Dendritic cell treated with granulocyte-macrophage colony-stimulating factor and Interleukin-4, amounts not matched to agents 40 ng/mL and 50 ng/mL, for 4 days (primary cell): ENCODE measurements around the gene PHLDA3.

ENCODE experiments used
- H3K27ac Mint-ChIP-seq: one replicate; pipeline ENCODE4 v1.8.0; 2022; ENCODE audit warnings: mild to moderate bottlenecking, mixed read lengths
- H3K27me3 Mint-ChIP-seq: one replicate; pipeline ENCODE4 v1.8.0; 2022; ENCODE audit warnings: mild to moderate bottlenecking, mixed read lengths
- H3K36me3 Mint-ChIP-seq: one replicate; pipeline ENCODE4 v1.8.0; 2022; ENCODE audit warnings: low read depth, mixed read lengths
- H3K4me1 Mint-ChIP-seq: one replicate; pipeline ENCODE4 v1.8.0; 2022; ENCODE audit warnings: low read depth, mixed read lengths
- H3K4me3 Mint-ChIP-seq: one replicate; pipeline ENCODE4 v1.8.0; 2022; ENCODE audit warnings: mild to moderate bottlenecking, moderate library complexity, mixed read lengths
- H3K9me3 Mint-ChIP-seq: one replicate; pipeline ENCODE4 v1.8.0; 2022; ENCODE audit warnings: mixed read lengths
- intact Hi-C: fragments of 100-400 bp; cut with micrococcal nuclease; formaldehyde crosslinking; loops from one replicate; pipeline ENCODE4 v1.15.0; 2022

PHLDA3 gene

DNA sequence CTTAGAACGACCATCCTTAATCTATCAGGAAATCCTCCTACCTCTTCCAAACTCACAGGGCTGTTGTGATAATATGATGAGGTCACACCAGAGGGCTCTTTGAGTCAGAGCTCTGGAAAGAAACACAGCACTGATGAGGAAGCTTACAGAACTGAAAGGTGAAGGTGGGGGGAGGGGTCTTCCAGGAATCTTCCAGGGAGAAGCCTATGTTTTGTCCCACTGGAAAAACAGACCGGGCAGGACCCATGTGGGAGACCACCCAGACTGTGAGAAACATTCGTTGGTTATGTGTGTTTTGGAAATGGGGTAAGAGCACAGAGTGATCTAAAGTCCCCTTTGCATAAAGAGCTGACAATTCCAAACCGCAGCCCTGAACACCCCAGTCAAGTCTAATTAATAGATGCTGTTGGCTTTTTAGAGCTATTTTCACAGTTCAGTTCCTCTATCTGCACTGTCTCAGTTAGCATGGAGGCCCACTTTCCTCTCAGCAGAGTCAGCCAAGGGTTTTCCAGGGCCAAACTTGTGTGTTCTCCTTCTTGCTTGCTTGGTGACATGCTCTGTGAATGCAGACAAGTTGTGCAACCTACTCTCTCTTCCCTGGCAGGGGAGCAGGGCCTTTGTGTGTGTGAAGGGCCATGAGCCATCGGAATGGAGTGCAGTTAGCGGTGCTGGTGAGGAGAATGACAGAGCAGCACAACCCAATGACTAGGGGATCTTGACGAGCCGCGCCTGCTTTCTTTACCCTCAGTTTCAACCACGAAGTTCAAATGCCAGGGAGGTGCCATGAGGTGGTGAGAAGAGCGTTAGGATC, 12.3 kb downstream of the PHLDA3 start:
- Mint-ChIP-seq H3K27ac (peak overlapping the region; percentile 12), H3K4me3 (no peak overlapping the region), H3K4me1 (peaks cover 51% of the 10 kb centered on the region), H3K9me3 (no peaks in the 10 kb centered on the region), H3K27me3 (peaks cover 8% of the 10 kb centered on the region), H3K36me3 (no peaks in the 10 kb centered on the region)
- intact Hi-C loops = no loop called here

DNA sequence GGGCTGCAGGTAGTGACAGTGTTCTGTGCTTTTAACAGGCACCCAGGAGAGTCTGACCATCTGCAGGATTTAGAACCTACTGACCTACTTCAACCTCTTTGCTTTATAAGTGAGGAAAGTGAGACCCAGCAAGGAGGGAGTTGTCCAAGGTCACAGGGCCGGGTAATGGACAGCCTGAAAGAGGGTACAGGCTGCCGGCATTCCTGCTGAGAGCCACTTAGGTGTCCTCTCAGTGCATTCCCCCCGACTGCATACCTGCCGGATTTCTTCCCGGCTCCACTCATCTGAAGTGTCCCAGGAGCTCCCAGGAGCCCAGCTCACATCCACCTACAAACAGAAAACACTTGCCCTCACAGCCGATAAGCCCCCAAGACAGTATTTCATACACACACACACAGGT, 13.9 kb downstream of the PHLDA3 start:
- Mint-ChIP-seq H3K27me3 (peaks cover 10% of the 10 kb centered on the region), H3K4me3 (no peak overlapping the region), H3K9me3 (no peaks in the 10 kb centered on the region), H3K27ac (no peak overlapping the region), H3K4me1 (peaks cover 58% of the 10 kb centered on the region), H3K36me3 (no peaks in the 10 kb centered on the region)
- intact Hi-C loops = no loop called here

DNA sequence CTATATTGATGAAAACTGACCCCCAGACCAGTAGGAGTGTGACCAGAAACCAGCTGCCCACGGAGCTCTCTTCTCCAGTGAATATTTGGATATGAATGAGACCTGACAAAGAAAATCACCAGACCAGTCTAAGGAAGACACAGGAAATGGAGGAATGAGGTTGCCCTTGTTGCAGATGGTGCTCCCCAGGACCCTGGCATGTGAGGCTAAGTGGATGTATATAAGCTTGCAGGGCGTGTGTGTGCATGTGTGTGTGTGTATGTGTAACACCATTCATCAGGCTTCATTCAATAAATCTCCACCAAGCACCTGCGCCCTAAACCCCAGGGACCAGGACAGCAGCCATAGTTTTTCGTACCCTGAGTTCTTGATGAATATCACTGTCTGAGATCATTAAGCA, 14.4 kb downstream of the PHLDA3 start:
- H3K36me3 Mint-ChIP-seq = no peaks in the 10 kb centered on the region
- H3K4me1 Mint-ChIP-seq = peaks cover 63% of the 10 kb centered on the region
- no peaks in the 10 kb centered on the region for H3K9me3 Mint-ChIP-seq
- H3K27ac Mint-ChIP-seq = no peak overlapping the region
- peaks cover 10% of the 10 kb centered on the region for H3K27me3 Mint-ChIP-seq
- H3K4me3 Mint-ChIP-seq = no peak overlapping the region
- intact Hi-C loops = no loop called here

DNA sequence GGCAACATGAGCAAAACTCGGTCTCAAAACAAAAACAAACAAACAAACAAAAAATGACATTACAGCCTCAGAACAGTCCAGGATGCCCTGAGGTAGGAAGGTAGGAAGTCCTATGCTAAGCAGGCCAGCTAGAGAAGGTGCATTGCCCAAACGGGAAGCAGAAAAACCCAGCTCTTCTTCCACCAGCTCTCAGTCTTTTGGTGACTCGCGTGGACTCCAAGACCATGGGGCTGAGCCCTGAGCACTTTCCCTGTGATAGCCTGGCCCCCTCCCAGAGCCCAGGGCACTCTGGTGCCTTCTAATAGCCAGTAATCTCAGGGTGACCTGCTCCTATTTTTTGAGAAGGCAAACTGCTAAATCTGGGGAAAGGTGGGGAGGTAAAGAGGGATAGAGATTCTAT, 16.1 kb downstream of the PHLDA3 start:
- Mint-ChIP-seq H3K4me3 (no peak overlapping the region), H3K27me3 (peaks cover 12% of the 10 kb centered on the region)

DNA sequence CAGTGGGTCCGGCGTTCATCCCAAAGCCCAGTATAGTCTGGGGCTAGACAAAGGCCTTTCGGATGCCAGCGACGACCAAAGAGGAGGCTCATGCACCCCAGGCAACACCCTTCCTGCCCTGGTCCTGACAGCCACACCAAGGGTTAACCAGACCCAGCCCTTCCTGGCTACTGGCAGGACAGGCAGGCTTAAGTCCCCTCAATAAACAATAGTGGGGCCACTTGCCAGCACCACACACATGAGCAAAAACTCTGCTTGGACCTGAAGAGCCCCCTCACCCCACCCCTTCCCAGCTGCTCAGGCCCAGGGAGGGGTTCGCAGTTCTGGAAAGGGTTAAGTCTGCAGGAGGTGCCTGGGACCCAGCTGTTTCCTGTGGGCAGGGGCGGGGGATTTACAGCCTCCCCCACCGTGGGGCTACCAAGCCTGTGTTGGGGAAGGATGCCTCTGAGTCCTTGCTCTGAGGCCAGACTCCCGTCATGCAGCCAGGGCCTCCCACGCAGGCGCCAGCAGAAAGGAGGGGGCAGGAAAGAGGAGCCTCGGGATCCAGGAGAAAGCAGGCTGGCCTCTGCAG, 18.2 kb downstream of the PHLDA3 start:
- H3K9me3 Mint-ChIP-seq = no peaks in the 10 kb centered on the region
- peak overlapping the region; percentile 8 for H3K4me3 Mint-ChIP-seq
- no peaks in the 10 kb centered on the region for H3K36me3 Mint-ChIP-seq
- peaks cover 51% of the 10 kb centered on the region for H3K4me1 Mint-ChIP-seq
- peaks cover 12% of the 10 kb centered on the region for H3K27me3 Mint-ChIP-seq
- intact Hi-C loops = no loop called here
- H3K27ac Mint-ChIP-seq = peak overlapping the region; percentile 22

More for the DNA sequence above, 16.1 kb downstream of the PHLDA3 start:
- Mint-ChIP-seq H3K36me3 (no peaks in the 10 kb centered on the region), H3K4me1 (peaks cover 65% of the 10 kb centered on the region), H3K9me3 (no peaks in the 10 kb centered on the region), H3K27ac (no peak overlapping the region)
- intact Hi-C loops = no loop called here

DNA sequence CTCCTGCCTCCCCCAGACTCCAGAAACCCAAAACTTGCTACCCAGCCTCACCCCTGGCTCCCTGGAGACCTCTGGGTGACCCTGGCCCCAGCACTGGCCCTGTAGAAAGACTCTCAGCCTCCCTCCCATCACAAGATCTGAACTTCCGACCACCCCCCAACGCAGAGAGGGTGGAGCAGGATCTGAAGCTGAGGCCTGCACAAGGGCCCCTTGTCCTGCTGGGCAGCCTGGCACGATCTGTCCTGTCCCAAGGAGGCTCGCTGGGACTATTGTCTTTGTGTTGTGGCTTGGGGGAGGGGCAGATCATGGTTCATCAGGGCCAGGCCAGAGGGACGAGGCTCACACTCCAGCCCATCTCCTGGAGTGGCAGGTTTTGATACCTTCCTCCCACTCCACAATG, 20.0 kb downstream of the PHLDA3 start:
- intact Hi-C loops = loop anchor here (1.0 kb wide), 2 partner anchors 31 to 64 kb away; no protein-coding TSS in a partner anchor
- H3K36me3 Mint-ChIP-seq = no peaks in the 10 kb centered on the region
- no peak overlapping the region for H3K27ac Mint-ChIP-seq
- H3K4me3 Mint-ChIP-seq = no peak overlapping the region
- peaks cover 9% of the 10 kb centered on the region for H3K27me3 Mint-ChIP-seq
- peaks cover 40% of the 10 kb centered on the region for H3K4me1 Mint-ChIP-seq
- H3K9me3 Mint-ChIP-seq = no peaks in the 10 kb centered on the region

DNA sequence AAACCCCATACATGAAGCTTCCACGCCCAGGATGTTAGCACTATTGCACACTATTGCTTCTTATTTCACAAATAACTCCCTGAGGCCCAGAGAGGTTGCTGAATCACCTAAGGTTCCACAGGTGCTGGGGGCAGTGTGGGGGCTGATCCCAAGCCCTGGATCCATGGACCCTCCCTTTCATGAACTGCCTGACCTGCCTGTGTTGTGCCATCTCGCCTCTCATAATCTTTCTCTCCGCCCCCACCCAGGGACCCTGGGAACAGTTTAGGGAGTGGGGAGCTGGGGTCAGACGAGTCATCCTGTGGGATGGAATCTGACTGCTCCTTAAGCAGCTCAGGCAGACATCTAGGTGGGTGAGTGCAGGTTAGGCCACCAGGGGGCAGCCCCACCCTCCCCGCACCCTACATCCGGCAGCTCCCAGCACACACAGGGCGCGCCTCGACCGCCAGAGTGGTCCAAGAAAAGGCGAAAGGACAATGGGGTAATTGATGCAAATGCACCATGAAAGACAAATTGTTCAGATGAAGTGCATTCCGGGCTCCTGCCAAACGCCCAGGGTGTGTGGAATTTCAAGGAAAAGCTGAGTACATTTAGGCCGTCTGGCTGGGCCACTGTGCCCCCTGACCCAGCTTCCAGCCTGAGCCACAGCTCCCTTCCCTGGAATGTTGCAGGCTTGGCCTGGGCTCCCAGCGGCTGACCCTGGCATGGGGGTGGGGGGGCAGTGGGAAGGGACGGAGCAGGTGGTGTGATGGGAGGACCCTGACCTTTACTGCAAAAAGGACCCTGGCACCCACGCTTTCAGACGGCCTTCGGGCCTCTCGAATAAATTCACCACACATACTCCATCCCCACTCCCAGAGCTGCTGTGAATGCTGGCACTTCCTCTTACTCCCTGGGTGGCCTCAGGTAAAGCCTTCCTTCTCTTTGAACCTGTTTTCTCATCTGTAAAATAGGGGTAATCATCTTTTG, 20.8 kb downstream of the PHLDA3 start:
- Mint-ChIP-seq H3K4me3 (no peak overlapping the region), H3K27ac (no peak overlapping the region), H3K9me3 (no peaks in the 10 kb centered on the region), H3K36me3 (no peaks in the 10 kb centered on the region), H3K4me1 (peaks cover 35% of the 10 kb centered on the region), H3K27me3 (peaks cover 11% of the 10 kb centered on the region)
- intact Hi-C loops = loop anchor here (1.0 kb wide), 2 partner anchors 32 to 65 kb away; no protein-coding TSS in a partner anchor

DNA sequence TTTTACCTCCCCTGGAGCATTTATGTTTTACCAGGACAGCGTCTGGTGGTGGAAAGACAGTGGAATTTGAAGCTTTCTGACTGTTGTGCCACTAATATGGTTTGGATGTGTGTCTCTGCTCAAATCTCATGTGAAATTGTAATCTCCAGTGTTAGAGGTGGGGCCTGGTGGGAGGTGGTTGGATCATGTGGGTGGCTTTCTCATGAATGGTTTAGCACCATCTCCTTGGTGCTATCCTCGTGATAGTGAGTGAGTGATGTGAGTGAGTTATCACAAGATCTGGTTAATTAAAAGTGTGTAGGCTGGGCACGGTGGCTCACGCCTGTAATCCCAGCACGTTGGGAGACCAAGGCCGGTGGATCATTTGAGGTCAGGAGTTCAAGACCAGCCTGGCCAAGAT, 23.7 kb downstream of the PHLDA3 start:
- no peaks in the 10 kb centered on the region for H3K36me3 Mint-ChIP-seq
- H3K27ac Mint-ChIP-seq = no peak overlapping the region
- H3K9me3 Mint-ChIP-seq = no peaks in the 10 kb centered on the region
- H3K27me3 Mint-ChIP-seq = peaks cover 9% of the 10 kb centered on the region
- intact Hi-C loops = no loop called here
- H3K4me1 Mint-ChIP-seq = peaks cover 17% of the 10 kb centered on the region
- no peak overlapping the region for H3K4me3 Mint-ChIP-seq

DNA sequence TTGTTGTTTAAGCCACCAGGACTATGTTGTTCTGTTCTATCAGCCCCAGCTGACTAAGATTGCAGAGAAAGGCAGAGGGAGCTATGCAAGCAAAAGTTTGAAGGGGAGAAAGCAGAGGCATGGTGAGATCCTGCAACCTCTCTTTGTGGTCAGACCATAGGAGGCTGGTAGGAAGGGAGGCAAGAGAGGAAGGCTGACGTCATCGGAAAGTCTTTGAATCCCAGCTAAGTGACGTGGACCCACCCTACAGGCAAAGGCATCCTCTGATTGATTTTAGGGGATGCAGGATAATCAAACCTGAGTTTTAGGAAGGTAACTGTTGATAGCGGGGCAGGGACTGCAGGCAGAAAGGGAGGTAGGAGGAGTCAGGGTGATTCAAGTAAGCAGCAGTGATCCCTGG, 24.2 kb downstream of the PHLDA3 start:
- Mint-ChIP-seq H3K27ac (no peak overlapping the region), H3K4me1 (peaks cover 13% of the 10 kb centered on the region), H3K27me3 (peaks cover 9% of the 10 kb centered on the region), H3K36me3 (no peaks in the 10 kb centered on the region), H3K4me3 (no peak overlapping the region), H3K9me3 (no peaks in the 10 kb centered on the region)
- intact Hi-C loops = no loop called here

DNA sequence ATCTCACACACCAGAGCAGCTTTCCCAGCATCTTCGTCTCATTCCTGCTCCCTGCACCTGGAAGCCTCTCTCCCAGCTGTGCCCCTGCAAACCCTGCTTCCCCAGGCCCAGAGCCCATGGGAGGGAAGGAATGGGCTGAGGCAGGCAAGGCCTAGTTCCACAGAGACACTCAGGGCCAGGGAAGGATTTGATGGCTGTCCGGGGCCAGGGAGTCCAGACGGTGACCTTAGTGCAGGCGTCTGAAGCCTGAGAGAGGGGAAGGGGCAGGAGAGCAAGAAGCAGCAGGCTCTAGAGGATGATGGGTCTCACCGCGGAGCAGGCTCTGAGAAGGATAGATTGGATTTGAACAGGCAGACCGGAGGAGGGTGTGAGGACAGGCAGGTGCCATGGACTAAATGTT, 25.2 kb downstream of the PHLDA3 start:
- H3K4me1 Mint-ChIP-seq = peaks cover 12% of the 10 kb centered on the region
- H3K27me3 Mint-ChIP-seq = peaks cover 9% of the 10 kb centered on the region
- intact Hi-C loops = no loop called here
- no peaks in the 10 kb centered on the region for H3K36me3 Mint-ChIP-seq
- no peaks in the 10 kb centered on the region for H3K9me3 Mint-ChIP-seq
- H3K4me3 Mint-ChIP-seq = no peak overlapping the region
- no peak overlapping the region for H3K27ac Mint-ChIP-seq

DNA sequence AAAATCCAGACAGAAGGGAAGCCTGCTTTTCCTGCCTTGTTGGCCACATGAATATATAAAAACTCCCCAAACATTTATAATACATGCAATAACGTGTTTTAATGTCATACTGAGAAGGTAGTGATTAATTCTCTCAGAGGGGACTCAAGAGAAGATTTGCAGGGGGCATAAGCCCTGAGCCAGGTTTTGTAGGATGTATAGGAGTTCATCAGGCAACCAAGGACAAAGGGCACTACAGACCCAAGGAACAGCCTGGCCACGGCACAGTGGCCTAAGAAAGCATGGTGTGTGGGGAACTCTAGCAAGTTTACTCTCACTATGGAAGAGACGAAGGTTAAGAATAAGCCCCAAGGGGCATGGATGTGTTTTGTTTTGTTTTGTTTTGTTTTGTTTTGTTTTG, 32.0 kb downstream of the PHLDA3 start:
- H3K4me3 Mint-ChIP-seq = no peak overlapping the region
- H3K9me3 Mint-ChIP-seq = no peaks in the 10 kb centered on the region
- intact Hi-C loops = no loop called here
- H3K36me3 Mint-ChIP-seq = no peaks in the 10 kb centered on the region
- H3K27ac Mint-ChIP-seq = no peak overlapping the region
- H3K4me1 Mint-ChIP-seq = peaks cover 17% of the 10 kb centered on the region
- H3K27me3 Mint-ChIP-seq = peaks cover 12% of the 10 kb centered on the region

DNA sequence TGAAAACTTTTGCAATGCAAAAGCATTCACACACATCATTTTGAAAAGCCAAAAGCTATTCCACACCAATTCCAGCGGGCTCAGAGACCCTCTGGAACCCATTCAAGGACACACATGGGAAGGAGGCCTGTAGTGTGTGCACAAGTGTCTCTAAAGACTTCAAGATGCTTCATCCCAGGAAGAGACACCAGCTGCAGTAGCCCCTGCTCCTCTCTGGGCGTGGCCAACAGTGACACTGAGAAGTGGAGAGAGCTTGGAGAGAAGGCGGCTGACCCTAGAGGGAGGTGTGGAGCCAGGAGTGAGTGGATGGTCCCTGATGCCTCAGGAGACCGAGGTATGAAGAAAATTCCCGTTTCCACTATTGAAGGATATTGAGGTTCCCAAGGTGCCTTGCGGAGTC, 32.6 kb downstream of the PHLDA3 start:
- Mint-ChIP-seq H3K27me3 (peaks cover 12% of the 10 kb centered on the region), H3K4me3 (no peak overlapping the region), H3K36me3 (no peaks in the 10 kb centered on the region), H3K9me3 (no peaks in the 10 kb centered on the region), H3K27ac (no peak overlapping the region), H3K4me1 (peaks cover 17% of the 10 kb centered on the region)
- intact Hi-C loops = no loop called here

DNA sequence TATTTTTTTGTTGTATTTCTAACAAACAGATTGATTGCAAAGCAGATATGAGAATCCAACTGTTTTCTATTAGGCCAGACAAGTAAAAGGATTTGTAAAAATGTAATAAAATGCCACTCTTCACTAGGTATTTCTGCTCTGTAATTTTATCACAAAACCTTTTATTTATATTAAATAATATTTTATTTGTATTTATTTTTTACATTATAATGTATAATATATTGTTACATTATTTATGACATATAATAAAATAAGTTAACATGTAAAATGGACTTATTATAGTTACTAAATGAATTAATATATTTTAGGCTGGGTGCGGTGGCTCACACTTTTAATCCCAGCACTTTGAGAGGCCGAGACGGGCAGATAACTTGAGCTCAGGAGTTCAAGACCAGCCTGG, 34.7 kb downstream of the PHLDA3 start:
- Mint-ChIP-seq H3K36me3 (no peaks in the 10 kb centered on the region), H3K4me3 (no peak overlapping the region), H3K27me3 (peaks cover 14% of the 10 kb centered on the region), H3K4me1 (peaks cover 18% of the 10 kb centered on the region), H3K9me3 (no peaks in the 10 kb centered on the region), H3K27ac (no peak overlapping the region)
- intact Hi-C loops = no loop called here

DNA sequence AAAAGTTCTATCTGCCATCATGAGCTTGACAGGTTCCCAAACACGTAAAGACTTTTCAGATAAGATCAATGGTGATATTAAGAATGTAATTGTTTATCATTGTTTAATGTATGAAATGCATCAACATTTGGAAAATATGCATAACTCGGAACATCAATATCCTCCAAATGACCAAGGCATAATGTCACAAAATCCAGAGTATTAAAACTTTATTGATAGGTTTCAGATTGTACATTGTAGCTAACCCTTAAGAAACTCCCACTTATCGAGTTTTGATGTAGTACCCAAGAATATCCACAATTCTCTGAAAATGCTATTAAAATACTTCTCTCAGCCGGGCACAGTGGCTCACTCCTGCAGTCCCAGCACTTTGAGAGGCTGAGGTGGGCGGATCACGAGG, 35.4 kb downstream of the PHLDA3 start:
- no peak overlapping the region for H3K4me3 Mint-ChIP-seq
- H3K9me3 Mint-ChIP-seq = no peaks in the 10 kb centered on the region
- H3K36me3 Mint-ChIP-seq = no peaks in the 10 kb centered on the region
- H3K27ac Mint-ChIP-seq = no peak overlapping the region
- H3K4me1 Mint-ChIP-seq = peaks cover 18% of the 10 kb centered on the region
- intact Hi-C loops = no loop called here
- H3K27me3 Mint-ChIP-seq = peaks cover 14% of the 10 kb centered on the region
